Activated CD8-positive, alpha-beta memory T cell treated with anti-CD3 and anti-CD28 coated beads for 36 hours (primary cell): ENCODE results near the gene DNAH17. TPM values are rescaled to one million over a fixed set of nuclear protein-coding genes. Genes with fewer than 3 reads are reported as not detected.

ENCODE experiments used
- CTCF ChIA-PET: fragments of 350-600 bp; sonication (Branson Sonifier 250); formaldehyde crosslinking; loops from one replicate; lab custom pipeline; 2021; ENCODE audit warnings: antibody characterized with exemption; lab: Charles Lee
- POLR2A ChIA-PET: fragments of 350-600 bp; sonication (Branson Sonifier 250); formaldehyde crosslinking; loops from one replicate; lab custom pipeline; 2021; ENCODE audit warnings: antibody characterized with exemption; lab: Charles Lee
- total RNA-seq, 2 experiments: library from RNA; stranded (reverse); gene quantifications; one replicate each; pipeline ENCODE4 v1.2.3, GENCODE V29; 2021

The DNAH17 gene
- total RNA-seq, 2 experiments from 2014 or later: 0.08 to 0.10 TPM

- POLR2A ChIA-PET: interaction anchor here (0.6 to 0.7 kb wide), 3 partner anchors 8 to 26 kb away, joined by 3 to 4 read pairs (median 3); no protein-coding TSS in a partner anchor
- CTCF ChIA-PET: interaction anchor here (3.2 kb wide), 1 partner anchor 41 kb away, joined by 24 read pairs; no protein-coding TSS in a partner anchor
Measured at GRCh38 chr17:78380370-78380769, 196.8 kb downstream of the DNAH17 start.

GRCh38 chr17:78379131-78379491 lies 198.1 kb downstream of the DNAH17 start:
- ChIA-PET POLR2A (interaction anchor here (1.2 to 1.9 kb wide), 4 partner anchors 11 to 23 kb away, joined by 4 to 7 read pairs (median 6); partner anchors contain the start of gene SOCS3), CTCF (interaction anchor here (1.0 to 1.6 kb wide), 3 partner anchors 33 to 128 kb away, joined by 3 to 5 read pairs (median 3); no protein-coding TSS in a partner anchor)

GRCh38 chr17:78378225-78379130 lies 198.7 kb downstream of the DNAH17 start, which contains the start of gene PGS1:
TSS of gene PGS1 (plus strand) at chr17:78378649. CDS start at chr17:78378666, 17 bp downstream.
- ChIA-PET POLR2A (interaction anchor here (1.2 to 1.9 kb wide), 4 partner anchors 10 to 22 kb away, joined by 4 to 7 read pairs (median 6); partner anchors contain the start of gene SOCS3), CTCF (interaction anchor here (0.6 to 1.6 kb wide), 4 partner anchors 34 to 127 kb away, joined by 3 to 5 read pairs (median 4); no protein-coding TSS in a partner anchor)

GRCh38 chr17:78377858-78378224 lies 199.4 kb downstream of the DNAH17 start:
- ChIA-PET POLR2A (interaction anchor here (0.7 to 1.9 kb wide), 3 partner anchors 10 to 17 kb away, joined by 4 to 6 read pairs (median 5); partner anchors contain the start of gene SOCS3), CTCF (interaction anchor here (0.6 to 1.6 kb wide), 3 partner anchors 44 to 127 kb away, joined by 3 to 5 read pairs (median 5); no protein-coding TSS in a partner anchor)

- POLR2A ChIA-PET: no interaction called here
- CTCF ChIA-PET: no interaction called here
Measured at GRCh38 chr17:78376161-78376560, 201.0 kb downstream of the DNAH17 start.

GRCh38 chr17:78375401-78376151 lies 201.6 kb downstream of the DNAH17 start:
- POLR2A ChIA-PET: no interaction called here

GRCh38 chr17:78374631-78375274 lies 202.4 kb downstream of the DNAH17 start:
- CTCF ChIA-PET: no interaction called here
- POLR2A ChIA-PET: no interaction called here

More at GRCh38 chr17:78375401-78376151, 201.6 kb downstream of the DNAH17 start:
- CTCF ChIA-PET: no interaction called here

- POLR2A ChIA-PET: no interaction called here
- CTCF ChIA-PET: no interaction called here
Measured at GRCh38 chr17:78374189-78374588, 203.0 kb downstream of the DNAH17 start.

Other genes with a start within 250 kb of the DNAH17 start
- gene SOCS3, start 217.3 kb downstream of the DNAH17 start, total RNA-seq: 10 to 100 TPM; 27.8 to 28.6 TPM
- 10 to 100 TPM; 54.1 to 54.3 TPM for gene PGS1, start 198.7 kb downstream of the DNAH17 start, total RNA-seq
- gene CYTH1, start 204.9 kb upstream of the DNAH17 start, total RNA-seq: 10 to 100 TPM; 92.1 to 96.7 TPM